GM12878 (cell line): ENCODE measurements around the gene ADAMTSL3. TPM values are rescaled to one million over a fixed set of nuclear protein-coding genes. Genes with fewer than 3 reads are reported as not detected.

Experiments
- ATAC-seq: fragments of 200-7000 bp; cut with Tn5 transposase; 3 replicates; pipeline ENCODE4 v1.9.1; 2020; ENCODE audit warnings: mild to moderate bottlenecking, moderate library complexity
- BruUV-seq: library from RNA; stranded (reverse); fragments of 400-500 nt; replicated peaks from 2 replicates; lab custom pipeline; 2021; lab: Mats Ljungman, UMichigan
- CTCF ChIA-PET: fragments of 300-600 bp; sonication (Branson Sonifier 250); formaldehyde crosslinking; extraction: SDS; loops from one replicate; lab custom pipeline; 2021; ENCODE audit warnings: inconsistent platforms; lab: Yijun Ruan, JAX
- POLR2A ChIA-PET: fragments of 350-600 bp; formaldehyde crosslinking; extraction: SDS; loops from one replicate; lab custom pipeline; 2021; ENCODE audit warnings: inconsistent platforms; lab: Charles Lee
- RAD21 ChIA-PET: fragments of 300-600 bp; sonication (Branson Sonifier 250); formaldehyde crosslinking; loops from one replicate; lab custom pipeline; 2023; ENCODE audit warnings: antibody characterized with exemption; ENCODE audit not compliant: unreplicated experiment; lab: Charles Lee
- SMC1A ChIA-PET: fragments of 300-600 bp; sonication (Branson Sonifier 250); formaldehyde crosslinking; loops from one replicate; lab custom pipeline; 2023; ENCODE audit not compliant: unreplicated experiment, uncharacterized antibody; lab: Charles Lee
- DNase-seq: peaks from one replicate; pipeline ENCODE4 v3.0.0-alpha.2; 2011; ENCODE audit warnings: low read depth, low spot score
- FAIRE-seq: peaks from 3 replicates; lab custom pipeline; 2011; peaks lifted over from hg19 to GRCh38; lab: Jason Lieb, UNC
- H2AFZ ChIP-seq: 2 replicates; pipeline ENCODE4 v1.6.0; 2011; ENCODE audit warnings: low read depth, low read length, control low read depth; ENCODE audit not compliant: control insufficient read depth
- H3K27ac ChIP-seq: 2 replicates; pipeline ENCODE4 v1.5.1; 2011; ENCODE audit warnings: control low read depth; ENCODE audit not compliant: control insufficient read depth, insufficient read depth
- H3K27me3 ChIP-seq, 2 experiments: replicated peaks in 1 of 2; 2 replicates each; pipeline versions ENCODE4 v1.6.0 to v1.6.1; 2011; ENCODE audit warnings: low read length in 1 of 2; ENCODE audit not compliant: control insufficient read depth in 2 of 2, insufficient read depth in 2 of 2
- H3K36me3 ChIP-seq, 2 experiments: 2 replicates each; pipeline ENCODE4 v1.5.1; 2011; ENCODE audit warnings: low read length in 1 of 2; ENCODE audit not compliant: control insufficient read depth in 2 of 2, insufficient read depth in 2 of 2
- H3K4me1 ChIP-seq: 2 replicates; pipeline ENCODE4 v1.6.1; 2011; ENCODE audit warnings: mild to moderate bottlenecking, low read length, moderate library complexity, mixed read lengths; ENCODE audit not compliant: control insufficient read depth, insufficient read depth
- H3K4me2 ChIP-seq: 2 replicates; pipeline ENCODE4 v1.6.0; 2011; ENCODE audit warnings: control low read depth; ENCODE audit not compliant: control insufficient read depth, insufficient read depth
- H3K4me3 ChIP-seq: fragments of 200-600 bp; sonication (generic); 2 replicates; pipeline ENCODE4 v1.5.1; 2016
- H3K79me2 ChIP-seq: 2 replicates; pipeline ENCODE4 v1.6.0; 2011; ENCODE audit warnings: low read length; ENCODE audit not compliant: control insufficient read depth, insufficient read depth
- H3K9ac ChIP-seq: 2 replicates; pipeline ENCODE4 v1.8.0; 2011; ENCODE audit warnings: low read length, control low read depth, mixed read lengths; ENCODE audit not compliant: control insufficient read depth, insufficient read depth
- H3K9me3 ChIP-seq: replicated peaks from 3 replicates; pipeline ENCODE4 v1.5.1; 2011; ENCODE audit warnings: mild to moderate bottlenecking, low read length; ENCODE audit not compliant: control insufficient read depth, insufficient read depth
- H4K20me1 ChIP-seq: 2 replicates; pipeline ENCODE4 v1.6.0; 2011; ENCODE audit not compliant: control insufficient read depth, insufficient read depth
- ATF2 ChIP-seq: IDR thresholded peaks from 2 replicates; pipeline ENCODE4 v1.6.1; 2012; ENCODE audit warnings: low read length, inconsistent platforms
- BMI1 ChIP-seq: fragments of 450-650 bp; IDR thresholded peaks from 2 replicates; pipeline ENCODE4 v1.6.1; 2016; ENCODE audit warnings: mild to moderate bottlenecking, moderate library complexity, borderline replicate concordance
- EED ChIP-seq: sonication (generic); IDR thresholded peaks from 2 replicates; pipeline ENCODE4 v1.6.1; 2016; ENCODE audit warnings: antibody characterized with exemption, low read depth
- ETV6 ChIP-seq, 2 experiments: fragments of 450-650 bp in 1 of 2; IDR thresholded peaks in 1 of 2; conservative IDR thresholded peaks in 1 of 2; 2 replicates each; pipeline ENCODE4 v1.6.1; 2014; ENCODE audit warnings: antibody characterized with exemption in 1 of 2, borderline replicate concordance in 1 of 2, low read depth in 1 of 2, mild to moderate bottlenecking in 1 of 2, moderate library complexity in 1 of 2
- FOXK2 ChIP-seq: fragments of 450-650 bp; IDR thresholded peaks from 2 replicates; pipeline ENCODE4 v1.6.1; 2017; ENCODE audit warnings: mild to moderate bottlenecking, moderate library complexity
- IRF5 ChIP-seq: fragments of 450-650 bp; IDR thresholded peaks from 2 replicates; pipeline ENCODE4 v1.6.1; 2017; ENCODE audit warnings: borderline replicate concordance
- MTA3 ChIP-seq: IDR thresholded peaks from 2 replicates; pipeline ENCODE4 v1.6.1; 2012; ENCODE audit warnings: low read length, inconsistent platforms, borderline replicate concordance
- NBN ChIP-seq: fragments of 450-650 bp; IDR thresholded peaks from 2 replicates; pipeline ENCODE4 v1.6.1; 2016
- NFIC ChIP-seq: IDR thresholded peaks from 2 replicates; pipeline ENCODE4 v1.6.1; 2012; ENCODE audit warnings: low read depth, mild to moderate bottlenecking, inconsistent platforms, low read length, moderate library complexity
- PKNOX1 ChIP-seq: fragments of 450-650 bp; IDR thresholded peaks from 2 replicates; pipeline ENCODE4 v1.6.1; 2016; ENCODE audit warnings: mild to moderate bottlenecking
- POLR2AphosphoS2 ChIP-seq: IDR thresholded peaks from 2 replicates; pipeline ENCODE4 v1.6.1; 2011; ENCODE audit warnings: low read depth, mild to moderate bottlenecking, low read length, improper control_type of control experiment, moderate library complexity
- RBBP5 ChIP-seq: fragments of 200-600 bp; sonication (generic); conservative IDR thresholded peaks from 2 replicates; pipeline ENCODE4 v1.6.1; 2016
- RELB ChIP-seq: fragments of 450-650 bp; IDR thresholded peaks from 2 replicates; pipeline ENCODE4 v1.6.1; 2017; ENCODE audit warnings: low read depth, mild to moderate bottlenecking, moderate library complexity
- RUNX3 ChIP-seq: IDR thresholded peaks from 2 replicates; pipeline ENCODE4 v1.6.1; 2012; ENCODE audit warnings: low read length, inconsistent platforms
- SIN3A ChIP-seq: IDR thresholded peaks from 2 replicates; pipeline ENCODE4 v1.6.1; 2012; ENCODE audit warnings: low read depth, low read length, improper control_type of control experiment
- STAT3 ChIP-seq: IDR thresholded peaks from 2 replicates; pipeline ENCODE4 v1.6.1; 2011; ENCODE audit warnings: low read depth, low read length, improper control_type of control experiment
- SUZ12 ChIP-seq: fragments of 200-600 bp; sonication (generic); IDR thresholded peaks from one replicate; pipeline ENCODE4 v1.6.1; 2018; ENCODE audit warnings: antibody characterized with exemption, mild to moderate bottlenecking; ENCODE audit not compliant: unreplicated experiment
- ZNF207 ChIP-seq: fragments of 450-650 bp; IDR thresholded peaks from 2 replicates; pipeline ENCODE4 v1.6.1; 2014; ENCODE audit warnings: antibody characterized with exemption, mild to moderate bottlenecking, borderline replicate concordance
- ZSCAN29 ChIP-seq: fragments of 450-650 bp; IDR thresholded peaks from 2 replicates; pipeline ENCODE4 v1.6.1; 2017; ENCODE audit warnings: mild to moderate bottlenecking, moderate library complexity
- WGBS: methylation state at CpG from one replicate; pipeline ENCODE4 v1.1.6; 2016; ENCODE audit warnings: low lambda C conversion rate; ENCODE audit not compliant: insufficient replicate concordance, insufficient coverage; ENCODE audit errors: missing lambda C conversion rate; 5-methylcytosine and 5-hydroxymethylcytosine counted together
- in situ Hi-C: fragments of 300-500 bp; cut with MboI; formaldehyde crosslinking; loops from 9 replicates; pipeline ENCODE4 v1.14.3; 2018; ENCODE audit warnings: mixed read lengths
- intact Hi-C: fragments of 100-400 bp; cut with micrococcal nuclease; formaldehyde crosslinking; loops from one replicate; pipeline ENCODE4 v1.14.2; 2022; ENCODE audit not compliant: unreplicated experiment
- polyA plus RNA-seq, 11 experiments: library from polyadenylated mRNA; depleted of rRNA in 4 of 11; unstranded in 6 of 11; stranded (reverse) in 5 of 11; fragments of >200 nt; fragmentation: Nextera tagmentation in 4 of 11; fragmentation: Illumina TruSeq in 1 of 11; extraction: Ambion mirVana in 4 of 11; extraction: Trizol in 1 of 11; gene quantifications; 1 replicate in 1 of 11; 2 replicates in 10 of 11; pipeline versions ENCODE4 v1.2.1 to v1.2.3, GENCODE V29; 2011 to 2016; ENCODE audit warnings: inconsistent platforms in 2 of 11, missing spikeins in 2 of 11, low read depth in 1 of 11
- total RNA-seq, 4 experiments: library from RNA; depleted of rRNA in 3 of 4; stranded (reverse); fragments of >200 nt in 3 of 4; fragmentation: Illumina TruSeq in 1 of 4; extraction: Trizol in 1 of 4; gene quantifications; 2 replicates each; pipeline versions ENCODE4 v1.2.1 to v1.2.3, GENCODE V29; 2013 to 2021

Gene ADAMTSL3
- total and polyA plus RNA-seq, 10 of the 15 experiments (the other 5 are each of a cell fraction or from before 2014, with no cell fraction given), result 0.01 to 0.28 (median 0.13) TPM

GRCh38 chr15:84079885-84080777 is 426.2 kb downstream of the ADAMTSL3 start:
- FAIRE-seq, result peak; percentile 93
- Histone ChIP-seq H3K4me2 (peak overlapping the region; percentile 94), H4K20me1 (no peaks in the 10 kb centered on the region), H3K27me3 (no peaks in the 10 kb centered on the region), H3K9me3 (no peaks in the 10 kb centered on the region), H3K27ac (no peak overlapping the region), H3K79me2 (no peaks in the 10 kb centered on the region), H3K9ac (peak overlapping the region; percentile 22; the same call in 1 of the 2 replicates), H3K4me3 (peak overlapping the region; percentile 79), H3K36me3 (no peaks in the 10 kb centered on the region), H2AFZ (peak overlapping the region; percentile 84), H3K4me1 (no peaks in the 10 kb centered on the region)
- WGBS, result 2% methylated on average over 65 of the region's 65 CpGs
- ChIA-PET CTCF (no interaction called here), POLR2A (no interaction called here), RAD21 (no interaction called here), SMC1A (no interaction called here)
- no peak for DNase-seq
- intact Hi-C loops, result no loop called here
- in situ Hi-C loops, result no loop called here
- peak; percentile 96 for ATAC-seq
- BruUV-seq, result no TSS peak
- no peak for TF ChIP-seq ZNF207
- no peak for TF ChIP-seq SIN3A
- TF ChIP-seq FOXK2, result no peak
- no peak for TF ChIP-seq RUNX3
- TF ChIP-seq STAT3, result no peak
- TF ChIP-seq NFIC, result no peak
- peak; percentile 48 for TF ChIP-seq SUZ12
- no peak for TF ChIP-seq MTA3
- TF ChIP-seq EED, result no peak
- no peak for TF ChIP-seq ZSCAN29
- peak; percentile 37; the same call in 1 of the 2 replicates for TF ChIP-seq PKNOX1
- TF ChIP-seq IRF5, result no peak
- TF ChIP-seq POLR2AphosphoS2, result no peak
- no peak for TF ChIP-seq ATF2
- TF ChIP-seq NBN, result no peak
- no peak for TF ChIP-seq RELB
- TF ChIP-seq RBBP5, result no peak
- TF ChIP-seq BMI1, result peak; percentile 76; the same call in 1 of the 2 replicates
- no peak for TF ChIP-seq ETV6 (conservative IDR thresholded peaks at IDR 0.05 in 1 of 2, IDR thresholded peaks at IDR 0.05 in 1 of 2; ENCODE audit: borderline replicate concordance in 1 of 2, low read depth in 1 of 2)
